Uterus (tissue), 4 donors: ENCODE results near the gene CPEB3. TPM values are rescaled to one million over a fixed set of nuclear protein-coding genes. Genes with fewer than 3 reads are reported as not detected.

Experiments
- DNase-seq, 2 donors: peaks; one replicate each; pipeline ENCODE4 v3.0.0-alpha.2; 2019 to 2020
- H3K27ac ChIP-seq, 2 donors: fragments of 200-600 bp; sonication (generic); 1 replicate in 1 of 2; 2 replicates in 1 of 2; pipeline ENCODE4 v1.5.1; 2016 to 2018
- H3K27me3 ChIP-seq, 2 donors: fragments of 200-600 bp; sonication (generic); one replicate each; pipeline ENCODE4 v1.5.1; 2018 to 2019; ENCODE audit warnings: control low read depth in 1 of 2
- H3K36me3 ChIP-seq, 2 donors: fragments of 200-600 bp; sonication (generic); one replicate each; pipeline ENCODE4 v1.5.1; 2019; ENCODE audit warnings: control low read depth in 1 of 2
- H3K4me1 ChIP-seq, 2 donors: fragments of 200-600 bp; sonication (generic); one replicate each; pipeline ENCODE4 v1.5.1; 2018 to 2019; ENCODE audit warnings: control low read depth in 1 of 2
- H3K4me3 ChIP-seq, 2 donors: fragments of 200-600 bp; sonication (generic); 1 replicate in 1 of 2; 2 replicates in 1 of 2; pipeline ENCODE4 v1.5.1; 2018 to 2019; ENCODE audit warnings: mild to moderate bottlenecking in 1 of 2
- H3K9me3 ChIP-seq, 2 donors: fragments of 200-600 bp; sonication (generic); one replicate each; pipeline ENCODE4 v1.5.1; 2019; ENCODE audit warnings: control low read depth in 1 of 2
- CTCF ChIP-seq, 4 experiments: fragments of 200-600 bp in 2 of 4; fragments of 450-650 bp in 2 of 4; sonication (generic) in 2 of 4; IDR thresholded peaks; one replicate each; pipeline ENCODE4 v1.5.1; 2016 to 2019; ENCODE audit warnings: antibody characterized with exemption in 4 of 4, mild to moderate bottlenecking in 2 of 4, moderate library complexity in 1 of 4
- POLR2A ChIP-seq, 2 donors: fragments of 450-650 bp; IDR thresholded peaks; one replicate each; pipeline ENCODE4 v1.6.1; 2016; ENCODE audit warnings: antibody characterized with exemption in 2 of 2, mild to moderate bottlenecking in 1 of 2, moderate library complexity in 1 of 2
- intact Hi-C: fragments of 100-400 bp; cut with DNase I; formaldehyde crosslinking; loops from one replicate; pipeline ENCODE4 v1.15.1; 2023; ENCODE audit warnings: low total_unique reads
- total RNA-seq, 4 donors: library from RNA; depleted of rRNA in 3 of 4; stranded (reverse); fragments of >200 nt in 3 of 4; gene quantifications; one replicate each; pipeline versions ENCODE4 v1.1.0 to v1.2.4, GENCODE V29; 2014 to 2023
- donor health status: DM: yes; HTN: yes; CAD: no.

The CPEB3 gene
- total RNA-seq, 4 donors from 2014 or later, result 2.6 to 5.4 (median 3.7) TPM

GRCh38 chr10:92113911-92114600 lies 176.8 kb downstream of the CPEB3 start:
- intact Hi-C loops, result no loop called here
- Histone ChIP-seq H3K27ac (no peak overlapping the region), H3K27me3 (no peaks in the 10 kb centered on the region), H3K4me3 (no peak overlapping the region), H3K4me1 (no peaks in the 10 kb centered on the region), H3K9me3 (no peaks in the 10 kb centered on the region), H3K36me3 (no peaks in the 10 kb centered on the region)
- TF ChIP-seq POLR2A (IDR thresholded peaks at IDR 0.05), result no peak
- TF ChIP-seq CTCF (IDR thresholded peaks at IDR 0.05), result no peak
- no peak for DNase-seq

DNA sequence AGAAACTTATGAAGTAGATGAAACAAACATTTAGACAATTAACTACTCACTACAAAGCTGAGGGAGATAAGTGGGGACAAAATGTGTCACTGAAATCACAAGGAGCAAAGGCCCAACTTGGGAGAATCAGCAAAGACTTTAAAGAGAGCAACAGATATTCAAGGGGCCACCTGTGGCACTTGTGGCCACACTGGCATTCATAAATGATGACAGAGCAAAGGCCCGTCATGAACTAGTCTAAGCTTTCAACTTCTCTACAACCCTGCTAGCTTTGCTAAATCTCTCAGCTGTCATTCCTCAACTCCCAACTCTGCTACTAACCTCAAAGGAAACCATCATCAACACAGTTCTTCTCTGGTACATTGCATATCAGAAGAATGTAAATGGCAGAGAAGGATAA lies 178.4 kb downstream of the CPEB3 start:
- Histone ChIP-seq H3K4me3 (no peak overlapping the region), H3K9me3 (no peaks in the 10 kb centered on the region), H3K4me1 (no peaks in the 10 kb centered on the region), H3K27me3 (no peaks in the 10 kb centered on the region), H3K36me3 (no peaks in the 10 kb centered on the region), H3K27ac (no peak overlapping the region)
- TF ChIP-seq CTCF (IDR thresholded peaks at IDR 0.05) (no peak), POLR2A (IDR thresholded peaks at IDR 0.05) (no peak)
- no peak for DNase-seq
- intact Hi-C loops, result no loop called here

GRCh38 chr10:92111336-92111939 lies 179.4 kb downstream of the CPEB3 start:
- H3K27ac ChIP-seq, result no peak overlapping the region
- no peaks in the 10 kb centered on the region for H3K36me3 ChIP-seq
- TF ChIP-seq POLR2A (IDR thresholded peaks at IDR 0.05) (no peak), CTCF (IDR thresholded peaks at IDR 0.05) (no peak)
- no peaks in the 10 kb centered on the region for H3K9me3 ChIP-seq
- no peak overlapping the region for H3K4me3 ChIP-seq
- intact Hi-C loops, result no loop called here
- no peaks in the 10 kb centered on the region for H3K4me1 ChIP-seq
- no peaks in the 10 kb centered on the region for H3K27me3 ChIP-seq
- no peak for DNase-seq

DNA sequence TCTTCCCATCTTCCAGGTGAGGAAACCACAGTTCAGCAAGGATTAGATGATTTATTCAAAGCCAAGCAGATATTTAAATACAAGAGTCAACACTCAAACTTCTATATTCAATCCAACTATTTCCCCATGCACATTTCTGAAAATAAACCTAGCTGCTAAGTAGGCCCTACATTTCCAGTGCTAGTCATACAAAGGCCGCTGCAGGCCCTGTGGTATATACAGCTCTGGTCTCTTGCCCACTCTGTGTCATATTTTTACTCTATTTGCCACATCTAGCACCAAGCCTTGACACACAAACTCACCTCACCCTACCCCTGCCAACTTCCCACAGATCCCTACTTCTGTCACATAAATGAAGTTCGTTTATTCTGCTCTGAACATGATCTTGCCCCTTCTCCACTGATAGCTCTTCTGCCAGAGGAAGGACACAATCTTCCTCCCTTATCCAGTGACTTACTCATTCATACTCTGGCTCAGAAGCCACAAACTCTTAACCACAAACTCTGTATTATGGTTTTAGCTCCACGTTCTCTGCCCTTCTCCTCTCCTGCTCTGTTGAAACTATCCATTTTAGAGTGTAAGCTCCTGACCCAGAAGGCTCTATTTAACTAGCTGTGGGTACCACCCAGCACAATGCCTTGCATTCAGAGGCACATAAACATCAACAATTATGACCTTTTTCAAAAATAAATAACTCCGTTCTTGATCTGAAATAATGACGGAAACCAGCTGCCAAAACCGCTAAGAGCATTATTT lies 180.7 kb downstream of the CPEB3 start:
- no peak overlapping the region for H3K4me3 ChIP-seq
- H3K9me3 ChIP-seq, result no peaks in the 10 kb centered on the region
- H3K36me3 ChIP-seq, result no peaks in the 10 kb centered on the region
- H3K4me1 ChIP-seq, result no peaks in the 10 kb centered on the region
- TF ChIP-seq CTCF (IDR thresholded peaks at IDR 0.05) (no peak), POLR2A (IDR thresholded peaks at IDR 0.05) (no peak)
- no peak overlapping the region for H3K27ac ChIP-seq
- intact Hi-C loops, result no loop called here
- H3K27me3 ChIP-seq, result no peaks in the 10 kb centered on the region
- DNase-seq, result no peak

DNA sequence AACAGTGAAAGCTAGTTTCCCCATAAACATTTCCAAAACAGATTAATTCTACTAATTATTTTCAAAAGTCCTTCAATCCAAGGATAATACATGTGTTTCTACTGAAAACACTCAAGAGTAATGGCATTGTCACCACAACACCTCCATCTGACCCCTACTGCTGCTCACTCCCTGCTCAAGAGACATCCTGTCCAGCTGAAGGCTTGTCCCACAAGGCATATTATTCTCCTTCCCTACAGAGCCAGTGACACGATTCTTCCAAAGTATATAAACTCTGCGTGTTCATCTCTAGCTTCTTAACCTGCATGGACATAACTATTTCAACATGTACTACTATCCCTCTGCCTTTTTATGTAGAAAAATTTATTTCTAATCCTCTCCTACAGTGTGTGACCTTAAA lies 182.1 kb downstream of the CPEB3 start:
- intact Hi-C loops, result no loop called here
- H3K36me3 ChIP-seq, result no peaks in the 10 kb centered on the region
- H3K9me3 ChIP-seq, result no peaks in the 10 kb centered on the region
- DNase-seq, result no peak
- no peaks in the 10 kb centered on the region for H3K4me1 ChIP-seq
- H3K4me3 ChIP-seq, result no peak overlapping the region
- no peaks in the 10 kb centered on the region for H3K27me3 ChIP-seq
- H3K27ac ChIP-seq, result no peak overlapping the region
- TF ChIP-seq CTCF (IDR thresholded peaks at IDR 0.05), result no peak
- TF ChIP-seq POLR2A (IDR thresholded peaks at IDR 0.05), result no peak
